ENCODE measurements around the gene OR52A1.
"Not testable (repeated sequence)": the region's sequence is repeated elsewhere in the genome, so short reads cannot be mapped to it uniquely, and the experiment has no call there.

Gene OR52A1

GRCh38 chr11:5151713-5152153 lies 2.8 kb downstream of the OR52A1 start:
- H3K36me3 ChIP-seq (ENCODE audit: control insufficient read depth in 2 of 2, insufficient read depth in 1 of 2, low read length in 2 of 2) = no peaks in the 10 kb centered on the region
- TF ChIP-seq INSM2 (tag by site-specific recombination; IDR thresholded peaks at IDR 0.05) (no peak), ZBTB11 (tag by site-specific recombination; conservative IDR thresholded peaks at IDR 0.05; ENCODE audit: low read depth) (no peak), ZNF175 (tag by site-specific recombination; IDR thresholded peaks at IDR 0.05) (no peak), RBAK (tag by site-specific recombination; IDR thresholded peaks at IDR 0.05) (no peak), ZBTB48 (tag by site-specific recombination; IDR thresholded peaks at IDR 0.05) (no peak), SP2 (tag by site-specific recombination; IDR thresholded peaks at IDR 0.05) (no peak), ZNF19 (tag by site-specific recombination; IDR thresholded peaks at IDR 0.05; ENCODE audit: low read depth) (no peak), SETDB1 (IDR thresholded peaks at IDR 0.05; ENCODE audit: insufficient read length, low read length) (no peak), ZNF510 (tag by site-specific recombination; IDR thresholded peaks at IDR 0.05; ENCODE audit: insufficient replicate concordance) (no peak), ZNF18 (tag by site-specific recombination; IDR thresholded peaks at IDR 0.05) (no peak), ZFP69B (tag by site-specific recombination; IDR thresholded peaks at IDR 0.05) (no peak), PRDM2 (tag by site-specific recombination; IDR thresholded peaks at IDR 0.05; ENCODE audit: borderline replicate concordance) (no peak), SCRT1 (tag by site-specific recombination; IDR thresholded peaks at IDR 0.05; ENCODE audit: borderline replicate concordance) (no peak), HOXD13 (CRISPR knock-in tag; IDR thresholded peaks at IDR 0.05; ENCODE audit: borderline replicate concordance) (no peak), ZNF624 (tag by site-specific recombination; IDR thresholded peaks at IDR 0.05) (no peak), ZNF239 (tag by site-specific recombination; IDR thresholded peaks at IDR 0.05) (no peak), ZNF202 (tag by site-specific recombination; IDR thresholded peaks at IDR 0.05; ENCODE audit: borderline replicate concordance) (no peak), ZNF843 (tag by site-specific recombination; IDR thresholded peaks at IDR 0.05) (no peak), ZNF112 (tag by site-specific recombination; IDR thresholded peaks at IDR 0.05) (no peak), PRDM4 (tag by site-specific recombination; IDR thresholded peaks at IDR 0.05) (no peak)
- H3K27ac ChIP-seq (ENCODE audit: extremely low read depth, low read depth, low read length) = no peak overlapping the region
- H3K9me3 ChIP-seq (ENCODE audit: control insufficient read depth, insufficient read depth, low read depth, low read length) = no peaks in the 10 kb centered on the region
- no peaks in the 10 kb centered on the region for H3K4me1 ChIP-seq (ENCODE audit: control insufficient read depth, insufficient read depth, low read length)
- ChIA-PET POLR2A (no interaction called here), CTCF (no interaction called here)
- no peak overlapping the region for H3K4me3 ChIP-seq (ENCODE audit: low read depth, low read length)

GRCh38 chr11:5144206-5144605 lies 10.4 kb downstream of the OR52A1 start:
- H3K27ac ChIP-seq (ENCODE audit: extremely low read depth, low read depth, low read length); H3K36me3 ChIP-seq (ENCODE audit: control insufficient read depth in 2 of 2, insufficient read depth in 1 of 2, low read length in 2 of 2); H3K4me3 ChIP-seq (ENCODE audit: low read depth, low read length); H3K4me1 ChIP-seq (ENCODE audit: control insufficient read depth, insufficient read depth, low read length); CTCF ChIA-PET; H3K9me3 ChIP-seq (ENCODE audit: control insufficient read depth, insufficient read depth, low read depth, low read length); POLR2A ChIA-PET: not testable (repeated sequence)
